GM12878 (cell line): Measurements from ENCODE around the gene FAM222B. TPM values are rescaled to one million over a fixed set of nuclear protein-coding genes. Genes with fewer than 3 reads are reported as not detected.

ENCODE experiments used
- CBFB ChIP-seq: IDR thresholded peaks from 2 replicates; pipeline ENCODE4 v1.6.1; 2016; ENCODE audit warnings: antibody characterized with exemption, low read depth
- CHD4 ChIP-seq: fragments of 200-600 bp; sonication (generic); IDR thresholded peaks from 2 replicates; pipeline ENCODE4 v1.6.1; 2016; ENCODE audit warnings: mild to moderate bottlenecking
- CREM ChIP-seq: IDR thresholded peaks from 2 replicates; pipeline ENCODE4 v1.6.1; 2014; ENCODE audit warnings: antibody characterized with exemption, low read depth
- EP300 ChIP-seq, 2 experiments: fragments of 150-350 bp in 1 of 2; IDR thresholded peaks; 2 replicates each; pipeline ENCODE4 v1.6.1; 2011 to 2012; ENCODE audit warnings: low read depth in 2 of 2, low read length in 2 of 2, borderline replicate concordance in 1 of 2, improper control_type of control experiment in 1 of 2, inconsistent platforms in 1 of 2; ENCODE audit not compliant: control insufficient read depth in 1 of 2
- FOS ChIP-seq: IDR thresholded peaks from 3 replicates; pipeline ENCODE4 v1.6.1; 2011; ENCODE audit warnings: borderline replicate concordance; ENCODE audit not compliant: insufficient read length; ENCODE audit errors: extremely low read depth
- IKZF1 ChIP-seq: fragments of 450-650 bp; conservative IDR thresholded peaks from 2 replicates; pipeline ENCODE4 v1.6.1; 2017; ENCODE audit warnings: antibody characterized with exemption, mild to moderate bottlenecking
- IKZF2 ChIP-seq, 2 experiments: fragments of 450-650 bp; IDR thresholded peaks; 2 replicates each; pipeline ENCODE4 v1.6.1; 2017; ENCODE audit warnings: mild to moderate bottlenecking in 2 of 2, moderate library complexity in 2 of 2
- IRF4 ChIP-seq: IDR thresholded peaks from 2 replicates; pipeline ENCODE4 v1.6.1; 2011; ENCODE audit warnings: low read depth, low read length
- KDM1A ChIP-seq: fragments of 200-600 bp; sonication (generic); IDR thresholded peaks from 2 replicates; pipeline ENCODE4 v1.6.1; 2016; ENCODE audit warnings: borderline replicate concordance
- NBN ChIP-seq: fragments of 450-650 bp; IDR thresholded peaks from 2 replicates; pipeline ENCODE4 v1.6.1; 2016
- PML ChIP-seq: IDR thresholded peaks from 2 replicates; pipeline ENCODE4 v1.6.1; 2012; ENCODE audit warnings: low read length, inconsistent platforms
- POLR2AphosphoS5 ChIP-seq: IDR thresholded peaks from 2 replicates; pipeline ENCODE4 v1.6.1; 2011; ENCODE audit warnings: mild to moderate bottlenecking, low read length, inconsistent platforms
- RAD21 ChIP-seq: IDR thresholded peaks from 2 replicates; pipeline ENCODE4 v1.6.1; 2011; ENCODE audit warnings: mild to moderate bottlenecking, low read depth, low read length, moderate library complexity; ENCODE audit not compliant: insufficient read depth
- SMARCA5 ChIP-seq: fragments of 450-650 bp; IDR thresholded peaks from 2 replicates; pipeline ENCODE4 v1.6.1; 2017; ENCODE audit warnings: mild to moderate bottlenecking
- SMC3 ChIP-seq: IDR thresholded peaks from 2 replicates; pipeline ENCODE4 v1.6.1; 2011; ENCODE audit warnings: low read length, improper control_type of control experiment, borderline replicate concordance
- STAT3 ChIP-seq: IDR thresholded peaks from 2 replicates; pipeline ENCODE4 v1.6.1; 2011; ENCODE audit warnings: low read depth, low read length, improper control_type of control experiment
- SUPT20H ChIP-seq: IDR thresholded peaks from 2 replicates; pipeline ENCODE4 v1.6.1; 2011; ENCODE audit warnings: low read depth, mild to moderate bottlenecking, low read length, moderate library complexity, borderline replicate concordance; ENCODE audit not compliant: control insufficient read depth
- TBL1XR1 ChIP-seq: IDR thresholded peaks from 2 replicates; pipeline ENCODE4 v1.6.1; 2012; ENCODE audit warnings: low read depth, low read length, improper control_type of control experiment
- TCF3 ChIP-seq: IDR thresholded peaks from 2 replicates; pipeline ENCODE4 v1.6.1; 2012; ENCODE audit warnings: low read depth, mild to moderate bottlenecking, low read length, borderline replicate concordance; ENCODE audit not compliant: insufficient read depth
- polyA plus RNA-seq, 11 experiments: library from polyadenylated mRNA; depleted of rRNA in 4 of 11; unstranded in 6 of 11; stranded (reverse) in 5 of 11; fragments of >200 nt; fragmentation: Nextera tagmentation in 4 of 11; fragmentation: Illumina TruSeq in 1 of 11; extraction: Ambion mirVana in 4 of 11; extraction: Trizol in 1 of 11; gene quantifications; 1 replicate in 1 of 11; 2 replicates in 10 of 11; pipeline versions ENCODE4 v1.2.1 to v1.2.3, GENCODE V29; 2011 to 2016; ENCODE audit warnings: inconsistent platforms in 2 of 11, missing spikeins in 2 of 11, low read depth in 1 of 11
- total RNA-seq, 4 experiments: library from RNA; depleted of rRNA in 3 of 4; stranded (reverse); fragments of >200 nt in 3 of 4; fragmentation: Illumina TruSeq in 1 of 4; extraction: Trizol in 1 of 4; gene quantifications; 2 replicates each; pipeline versions ENCODE4 v1.2.1 to v1.2.3, GENCODE V29; 2013 to 2021
- TF ChIP-seq, protein P1 (sequence below): fragments of 450-650 bp; IDR thresholded peaks from 2 replicates; pipeline ENCODE4 v1.6.1; 2016; ENCODE audit warnings: mild to moderate bottlenecking
- TF ChIP-seq, protein P2 (sequence below): fragments of 450-650 bp; IDR thresholded peaks from 2 replicates; pipeline ENCODE4 v1.6.1; 2018; ENCODE audit warnings: borderline replicate concordance, mild to moderate bottlenecking; ENCODE audit not compliant: partially characterized antibody
- TF ChIP-seq, protein P3 (sequence below): fragments of 450-650 bp; IDR thresholded peaks from 2 replicates; pipeline ENCODE4 v1.6.1; 2018; ENCODE audit warnings: mild to moderate bottlenecking, low read depth, moderate library complexity; ENCODE audit not compliant: partially characterized antibody

Gene FAM222B
- total and polyA plus RNA-seq, 10 of the 15 experiments (the other 5 are each of a cell fraction or from before 2014, with no cell fraction given), result 2.8 to 18.3 (median 6.4) TPM

DNA sequence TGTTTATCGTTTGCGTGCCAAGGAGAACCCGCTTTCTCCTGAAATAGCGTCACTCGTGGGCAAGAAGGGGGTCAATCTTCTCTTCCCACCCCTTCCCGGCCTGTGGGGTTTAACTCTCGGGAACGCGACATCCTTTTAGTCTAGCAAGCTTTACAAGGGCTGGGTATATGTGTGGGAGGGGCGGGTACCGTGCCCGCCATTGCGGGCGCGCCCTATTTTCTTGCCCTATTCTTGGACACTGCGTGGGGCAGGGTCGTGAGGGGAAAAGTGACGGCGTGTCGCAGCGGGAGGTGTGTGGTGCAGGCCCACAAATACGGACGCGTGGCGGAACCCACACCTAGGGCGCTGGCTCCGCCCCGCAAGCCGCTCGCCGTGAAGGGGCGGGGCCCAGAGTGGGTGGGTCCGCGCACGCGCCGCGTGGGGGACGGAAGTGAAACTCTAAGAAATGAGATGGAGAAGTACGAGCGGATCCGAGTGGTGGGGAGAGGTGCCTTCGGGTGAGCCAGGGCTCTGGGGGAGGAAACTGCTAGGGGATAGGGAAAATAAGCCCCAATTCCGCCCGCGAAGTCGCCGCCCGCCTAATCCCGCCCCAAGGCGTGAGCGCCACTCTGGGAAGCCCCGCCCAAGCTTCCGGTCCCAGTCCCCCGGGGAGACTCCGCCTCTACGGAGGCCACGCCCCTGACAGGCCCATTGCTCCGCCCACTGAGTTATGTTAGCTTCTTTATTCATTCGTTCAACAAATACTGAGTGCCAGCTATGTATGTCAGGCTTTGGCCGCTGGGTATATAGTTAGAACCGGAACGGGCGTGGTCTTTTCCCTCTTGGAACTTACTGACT, 114.0 kb downstream of the FAM222B start, which contains the start of gene NEK8 (continued):
- TF ChIP-seq SMARCA5, result peak; percentile 33; the same call in 1 of the 2 replicates
- no peak for TF ChIP-seq EP300 (IDR thresholded peaks at IDR 0.05; ENCODE audit: borderline replicate concordance in 1 of 2, control insufficient read depth in 1 of 2, low read depth in 2 of 2, low read length in 2 of 2)
- TF ChIP-seq TBL1XR1, result peak; percentile 42; the same call in 1 of the 2 replicates
- TF ChIP-seq IKZF1, result peak; percentile 88
- TF ChIP-seq TCF3, result no peak
- TF ChIP-seq SMC3, result 0 out of 2 replicates have a peak, but pooled peaks have one; percentile 15
- TF ChIP-seq NBN, result peak; percentile 80
- no peak for TF ChIP-seq PML
- TF ChIP-seq, protein P1, sequence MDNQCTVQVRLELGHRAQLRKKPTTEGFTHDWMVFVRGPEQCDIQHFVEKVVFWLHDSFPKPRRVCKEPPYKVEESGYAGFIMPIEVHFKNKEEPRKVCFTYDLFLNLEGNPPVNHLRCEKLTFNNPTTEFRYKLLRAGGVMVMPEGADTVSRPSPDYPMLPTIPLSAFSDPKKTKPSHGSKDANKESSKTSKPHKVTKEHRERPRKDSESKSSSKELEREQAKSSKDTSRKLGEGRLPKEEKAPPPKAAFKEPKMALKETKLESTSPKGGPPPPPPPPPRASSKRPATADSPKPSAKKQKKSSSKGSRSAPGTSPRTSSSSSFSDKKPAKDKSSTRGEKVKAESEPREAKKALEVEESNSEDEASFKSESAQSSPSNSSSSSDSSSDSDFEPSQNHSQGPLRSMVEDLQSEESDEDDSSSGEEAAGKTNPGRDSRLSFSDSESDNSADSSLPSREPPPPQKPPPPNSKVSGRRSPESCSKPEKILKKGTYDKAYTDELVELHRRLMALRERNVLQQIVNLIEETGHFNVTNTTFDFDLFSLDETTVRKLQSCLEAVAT, result peak; percentile 74
- no peak for TF ChIP-seq KDM1A
- TF ChIP-seq CREM, result no peak
- peak; percentile 22 for TF ChIP-seq CBFB
- no peak for TF ChIP-seq FOS
- no peak for TF ChIP-seq STAT3
- TF ChIP-seq, protein P2, sequence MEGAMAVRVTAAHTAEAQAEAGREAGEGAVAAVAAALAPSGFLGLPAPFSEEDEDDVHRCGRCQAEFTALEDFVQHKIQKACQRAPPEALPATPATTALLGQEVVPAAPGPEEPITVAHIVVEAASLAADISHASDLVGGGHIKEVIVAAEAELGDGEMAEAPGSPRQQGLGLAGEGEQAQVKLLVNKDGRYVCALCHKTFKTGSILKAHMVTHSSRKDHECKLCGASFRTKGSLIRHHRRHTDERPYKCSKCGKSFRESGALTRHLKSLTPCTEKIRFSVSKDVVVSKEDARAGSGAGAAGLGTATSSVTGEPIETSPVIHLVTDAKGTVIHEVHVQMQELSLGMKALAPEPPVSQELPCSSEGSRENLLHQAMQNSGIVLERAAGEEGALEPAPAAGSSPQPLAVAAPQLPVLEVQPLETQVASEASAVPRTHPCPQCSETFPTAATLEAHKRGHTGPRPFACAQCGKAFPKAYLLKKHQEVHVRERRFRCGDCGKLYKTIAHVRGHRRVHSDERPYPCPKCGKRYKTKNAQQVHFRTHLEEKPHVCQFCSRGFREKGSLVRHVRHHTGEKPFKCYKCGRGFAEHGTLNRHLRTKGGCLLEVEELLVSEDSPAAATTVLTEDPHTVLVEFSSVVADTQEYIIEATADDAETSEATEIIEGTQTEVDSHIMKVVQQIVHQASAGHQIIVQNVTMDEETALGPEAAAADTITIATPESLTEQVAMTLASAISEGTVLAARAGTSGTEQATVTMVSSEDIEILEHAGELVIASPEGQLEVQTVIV, result no peak
- no peak for TF ChIP-seq CHD4
- peak; percentile 88 to 90; a peak in 3 of 4 replicates for TF ChIP-seq IKZF2 (IDR thresholded peaks at IDR 0.05)
- no peak; the same call in none of the 2 replicates for TF ChIP-seq IRF4
- TF ChIP-seq RAD21, result no peak
- TF ChIP-seq SUPT20H, result no peak
- peak; percentile 74 for TF ChIP-seq POLR2AphosphoS5
- TF ChIP-seq, protein P3, sequence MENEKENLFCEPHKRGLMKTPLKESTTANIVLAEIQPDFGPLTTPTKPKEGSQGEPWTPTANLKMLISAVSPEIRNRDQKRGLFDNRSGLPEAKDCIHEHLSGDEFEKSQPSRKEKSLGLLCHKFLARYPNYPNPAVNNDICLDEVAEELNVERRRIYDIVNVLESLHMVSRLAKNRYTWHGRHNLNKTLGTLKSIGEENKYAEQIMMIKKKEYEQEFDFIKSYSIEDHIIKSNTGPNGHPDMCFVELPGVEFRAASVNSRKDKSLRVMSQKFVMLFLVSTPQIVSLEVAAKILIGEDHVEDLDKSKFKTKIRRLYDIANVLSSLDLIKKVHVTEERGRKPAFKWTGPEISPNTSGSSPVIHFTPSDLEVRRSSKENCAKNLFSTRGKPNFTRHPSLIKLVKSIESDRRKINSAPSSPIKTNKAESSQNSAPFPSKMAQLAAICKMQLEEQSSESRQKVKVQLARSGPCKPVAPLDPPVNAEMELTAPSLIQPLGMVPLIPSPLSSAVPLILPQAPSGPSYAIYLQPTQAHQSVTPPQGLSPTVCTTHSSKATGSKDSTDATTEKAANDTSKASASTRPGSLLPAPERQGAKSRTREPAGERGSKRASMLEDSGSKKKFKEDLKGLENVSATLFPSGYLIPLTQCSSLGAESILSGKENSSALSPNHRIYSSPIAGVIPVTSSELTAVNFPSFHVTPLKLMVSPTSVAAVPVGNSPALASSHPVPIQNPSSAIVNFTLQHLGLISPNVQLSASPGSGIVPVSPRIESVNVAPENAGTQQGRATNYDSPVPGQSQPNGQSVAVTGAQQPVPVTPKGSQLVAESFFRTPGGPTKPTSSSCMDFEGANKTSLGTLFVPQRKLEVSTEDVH, result no peak
